KG1 (cell line): ENCODE results near the gene DCTN2.
"Not testable (repeated sequence)": the region's sequence is repeated elsewhere in the genome, so short reads cannot be mapped to it uniquely, and the experiment has no call there.

Source experiments
- DNase-seq: peaks from one replicate; lab custom pipeline; 2025; lab: John Stamatoyannopoulos, UW

Gene DCTN2

DNA sequence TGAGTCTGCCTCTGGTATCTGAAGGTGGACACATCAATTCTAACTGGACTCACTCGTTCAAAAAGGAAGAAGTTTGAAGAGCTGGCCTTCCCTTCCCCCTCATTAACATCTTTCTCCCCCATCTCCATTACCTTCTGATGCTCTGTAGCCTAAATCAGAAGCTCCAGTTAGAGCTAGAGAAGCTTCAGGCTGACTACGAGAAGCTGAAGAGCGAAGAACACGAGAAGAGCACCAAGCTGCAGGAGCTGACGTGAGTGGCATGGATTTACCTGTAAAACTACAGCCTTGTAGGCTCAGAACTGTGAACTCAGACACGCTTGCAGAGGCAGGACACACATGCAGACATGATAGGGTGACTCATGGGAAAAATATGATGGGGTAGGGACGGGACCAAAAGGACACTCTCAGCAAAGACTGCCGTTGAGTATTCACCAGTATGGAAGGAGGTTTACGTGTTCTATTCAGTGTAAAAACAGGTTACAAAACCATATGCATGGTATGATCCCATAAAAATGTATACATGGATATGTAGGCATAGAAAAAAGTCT is 29.7 kb upstream of the DCTN2 start:
- no peak for DNase-seq

DNA sequence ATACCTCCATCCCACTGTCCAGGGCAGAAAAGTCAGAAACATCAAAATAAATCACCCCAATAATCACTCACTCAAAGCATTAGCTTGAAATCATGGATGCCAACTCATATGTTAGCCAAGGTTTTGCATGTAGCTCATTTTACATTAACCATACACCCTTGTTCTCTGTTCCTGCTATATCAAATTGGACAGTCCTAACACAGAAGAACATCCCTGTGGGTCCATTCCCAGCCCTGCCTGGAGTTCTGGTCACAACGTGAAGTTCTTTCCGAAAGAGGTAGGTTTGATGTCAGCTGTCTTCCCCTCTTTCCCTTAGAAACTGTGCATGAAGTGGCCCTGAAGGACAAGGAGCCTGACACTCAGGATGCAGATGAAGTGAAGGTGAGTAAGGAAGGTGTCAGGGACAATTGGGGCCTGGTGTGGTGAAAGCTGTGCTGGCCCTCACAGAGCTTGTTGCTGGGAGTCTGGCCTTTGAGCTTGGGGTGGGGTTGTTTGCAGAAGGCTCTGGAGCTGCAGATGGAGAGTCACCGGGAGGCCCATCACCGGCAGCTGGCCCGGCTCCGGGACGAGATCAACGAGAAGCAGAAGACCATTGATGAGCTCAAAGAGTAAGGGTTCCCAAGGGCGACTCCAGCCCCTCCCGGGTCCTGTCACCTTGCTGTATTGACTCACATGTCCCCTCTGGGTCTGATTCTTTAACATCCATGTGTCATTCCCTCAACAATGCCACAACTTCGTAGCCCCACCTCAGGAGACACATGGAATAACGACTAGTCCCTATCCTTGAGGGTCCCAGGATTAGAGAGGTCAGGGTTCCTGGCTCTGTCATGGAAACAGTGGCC is 29.0 kb upstream of the DCTN2 start:
- DNase-seq, result no peak

DNA sequence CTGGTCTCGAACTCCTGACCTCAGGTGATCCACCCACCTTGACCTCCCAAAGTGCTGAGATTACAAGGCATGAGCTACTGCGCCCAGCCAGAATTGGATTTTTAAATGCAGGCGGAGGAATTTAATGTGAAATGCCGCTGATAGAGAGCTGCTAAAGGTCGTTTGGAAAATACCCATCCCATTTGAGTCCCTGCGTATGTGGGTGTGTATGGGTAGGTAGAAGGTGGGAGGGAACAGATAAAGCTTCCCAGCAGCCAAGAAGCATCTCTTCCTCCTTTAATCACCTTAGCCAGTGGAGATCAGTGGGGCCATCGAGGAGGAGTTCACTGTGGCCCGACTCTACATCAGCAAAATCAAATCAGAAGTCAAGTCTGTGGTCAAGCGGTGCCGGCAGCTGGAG is 27.8 kb upstream of the DCTN2 start:
- DNase-seq, result no peak

DNA sequence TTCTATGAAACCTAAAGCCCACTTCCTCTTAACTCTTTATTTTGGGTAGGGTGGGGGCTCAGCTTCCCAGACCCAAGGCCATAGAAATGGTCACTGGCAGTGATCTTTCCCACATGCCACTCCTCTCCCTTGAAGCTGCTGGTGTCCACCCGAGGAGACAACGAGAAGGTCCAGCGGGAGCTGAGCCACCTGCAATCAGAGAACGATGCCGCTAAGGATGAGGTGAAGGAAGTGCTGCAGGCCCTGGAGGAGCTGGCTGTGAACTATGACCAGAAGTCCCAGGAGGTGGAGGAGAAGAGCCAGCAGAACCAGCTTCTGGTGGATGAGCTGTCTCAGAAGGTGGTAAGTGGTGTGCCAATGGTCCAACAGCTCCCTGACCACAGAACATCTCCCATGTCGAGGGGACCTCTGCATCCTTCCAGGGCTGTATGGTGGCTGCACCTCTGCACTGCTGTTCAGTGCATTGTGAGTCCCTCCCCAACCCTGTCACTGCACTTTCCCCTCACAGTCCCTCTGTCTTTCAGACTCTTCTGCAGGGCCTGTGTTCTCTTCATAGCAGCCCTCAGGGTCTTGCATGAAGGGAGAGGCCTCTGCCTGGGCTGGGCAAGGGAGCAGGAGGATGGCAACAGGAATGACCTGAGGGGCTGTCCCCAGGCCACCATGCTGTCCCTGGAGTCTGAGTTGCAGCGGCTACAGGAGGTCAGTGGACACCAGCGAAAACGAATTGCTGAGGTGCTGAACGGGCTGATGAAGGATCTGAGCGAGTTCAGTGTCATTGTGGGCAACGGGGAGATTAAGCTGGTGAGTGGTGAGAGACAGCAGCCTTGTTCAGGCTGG is 25.2 kb upstream of the DCTN2 start:
- DNase-seq, result no peak

DNA sequence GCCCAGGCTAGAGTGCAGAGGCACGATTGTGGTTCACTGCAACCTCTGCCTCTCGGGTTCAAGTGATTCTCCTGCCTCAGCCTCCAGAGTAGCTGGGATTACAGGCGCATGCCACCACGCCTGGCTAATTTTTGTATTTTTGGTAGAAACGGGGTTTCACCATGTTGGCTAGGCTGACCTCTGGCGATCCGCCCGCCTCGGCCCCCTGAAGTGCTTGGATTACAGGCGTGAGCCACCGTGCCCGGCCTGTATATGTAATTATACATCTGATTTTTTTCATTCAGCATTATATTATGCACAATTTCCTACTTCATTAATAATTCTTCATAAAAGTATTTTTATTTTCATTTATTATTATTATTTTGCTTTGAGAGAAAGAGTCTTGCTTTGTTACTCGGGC is 23.4 kb upstream of the DCTN2 start:
- DNase-seq, result not testable (repeated sequence)

DNA sequence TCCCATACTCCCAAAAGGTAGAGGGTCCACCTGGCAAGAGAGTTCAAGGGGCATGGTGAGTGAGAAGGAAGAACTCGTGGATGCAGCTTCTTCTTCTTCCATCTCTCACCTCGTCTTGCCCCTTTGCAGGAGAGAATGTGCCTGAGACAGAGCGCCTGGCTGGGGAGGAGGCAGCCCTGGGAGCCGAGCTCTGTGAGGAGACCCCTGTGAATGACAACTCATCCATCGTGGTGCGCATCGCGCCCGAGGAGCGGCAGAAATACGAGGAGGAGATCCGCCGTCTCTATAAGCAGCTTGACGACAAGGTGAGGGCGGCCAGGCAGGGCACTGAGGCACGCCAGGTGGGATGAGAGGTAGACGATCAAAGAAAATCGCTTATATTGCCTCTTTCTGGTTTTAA is 22.9 kb upstream of the DCTN2 start:
- no peak for DNase-seq

DNA sequence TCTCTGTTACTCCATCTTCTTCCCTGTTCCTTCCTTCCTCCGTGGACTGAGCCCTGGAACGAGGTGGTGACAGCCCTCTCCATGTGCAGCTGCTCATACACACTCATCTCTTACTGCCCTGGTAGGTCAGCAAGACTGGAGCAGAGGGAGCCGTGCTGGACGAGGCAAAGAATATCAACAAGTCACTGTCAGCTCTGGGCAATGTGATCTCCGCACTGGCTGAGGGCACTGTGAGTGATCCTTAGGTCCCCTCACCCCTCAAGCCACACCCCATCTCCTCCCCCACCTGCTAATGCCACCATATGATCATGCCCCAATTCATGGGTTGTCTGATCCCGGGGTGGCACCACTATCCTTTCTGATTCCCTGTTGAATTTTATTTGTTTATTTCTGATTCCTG is 21.8 kb upstream of the DCTN2 start:
- no peak for DNase-seq

DNA sequence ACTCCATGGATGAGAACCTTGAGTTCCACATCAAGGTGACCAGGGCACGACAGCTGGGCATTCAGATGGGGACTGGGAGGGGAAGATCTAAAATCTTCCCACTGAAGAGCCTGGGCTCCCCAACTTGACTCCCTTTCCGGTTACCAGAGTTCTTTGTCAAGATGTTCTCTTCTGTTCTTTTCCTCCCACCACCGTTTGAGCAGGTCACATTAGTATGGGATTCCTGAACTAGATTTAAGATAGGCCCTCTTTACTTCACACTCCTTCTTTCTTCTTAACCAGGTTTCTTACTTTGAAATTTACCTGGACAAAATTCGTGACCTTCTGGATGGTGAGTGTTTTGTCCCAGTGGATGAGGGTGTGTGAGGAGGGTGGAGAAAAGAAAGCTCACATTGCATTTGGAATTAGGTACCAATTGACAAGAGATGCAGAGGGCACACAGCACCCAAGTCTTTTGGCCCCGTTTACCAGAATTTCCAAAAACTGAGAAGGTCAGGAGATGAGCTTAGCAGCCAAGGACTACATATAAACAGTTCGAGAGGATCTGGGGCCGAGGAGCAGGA is 17.3 kb upstream of the DCTN2 start:
- DNase-seq, result no peak

DNA sequence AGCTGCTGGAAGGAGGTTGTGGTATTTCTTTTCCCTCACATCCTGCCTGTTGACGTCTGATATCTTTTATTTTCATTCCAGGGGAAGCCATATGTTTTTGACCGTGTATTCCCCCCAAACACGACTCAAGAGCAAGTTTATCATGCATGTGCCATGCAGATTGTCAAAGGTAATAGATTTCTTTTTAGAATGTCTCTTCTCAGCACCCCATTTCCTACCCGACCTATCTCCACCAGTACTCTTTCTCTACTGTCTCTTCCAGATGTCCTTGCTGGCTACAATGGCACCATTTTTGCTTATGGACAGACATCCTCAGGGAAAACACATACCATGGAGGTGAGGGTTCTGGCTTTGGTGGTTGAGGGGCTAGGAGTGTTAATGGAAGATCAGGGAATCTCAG is 16.4 kb upstream of the DCTN2 start:
- no peak for DNase-seq

DNA sequence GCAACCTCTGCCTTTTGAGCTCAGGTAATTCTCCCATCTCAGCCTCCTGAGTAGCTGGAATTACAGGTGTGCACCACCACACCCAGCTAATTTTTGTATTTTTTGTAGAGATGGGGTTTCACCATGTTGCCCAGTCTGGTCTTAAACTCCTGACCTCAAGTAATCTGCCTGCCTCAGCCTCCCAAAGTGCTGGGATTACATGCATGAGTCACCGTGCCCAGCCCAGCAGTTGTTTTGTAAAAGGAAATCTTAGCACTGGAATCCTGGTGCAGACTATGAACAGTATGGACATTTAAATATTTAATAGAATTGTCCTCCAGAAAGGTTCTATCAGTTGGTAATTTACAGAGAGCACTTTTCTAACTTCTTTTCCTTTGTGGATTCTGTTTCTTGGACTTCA is 14.1 kb upstream of the DCTN2 start:
- DNase-seq, result not testable (repeated sequence)

DNA sequence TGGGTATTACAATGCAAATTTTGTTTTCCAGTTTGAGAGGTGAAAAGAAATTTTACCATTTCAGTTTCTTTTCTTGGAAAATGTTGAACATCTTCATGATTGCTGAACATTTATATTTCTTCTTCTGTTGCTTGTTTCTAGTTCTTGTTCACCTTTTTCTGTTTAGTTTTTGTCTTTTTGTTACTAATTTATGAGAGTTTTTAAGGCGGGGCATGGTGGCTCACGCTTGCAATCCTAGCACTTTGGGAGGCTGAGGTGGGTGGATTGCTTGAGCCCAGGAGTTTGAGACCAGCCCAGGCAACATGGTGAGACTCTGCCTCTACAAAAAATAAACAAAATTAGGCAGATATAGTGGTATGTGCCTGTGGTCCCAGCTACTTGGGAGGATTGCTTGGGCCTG is 13.5 kb upstream of the DCTN2 start:
- no peak for DNase-seq

DNA sequence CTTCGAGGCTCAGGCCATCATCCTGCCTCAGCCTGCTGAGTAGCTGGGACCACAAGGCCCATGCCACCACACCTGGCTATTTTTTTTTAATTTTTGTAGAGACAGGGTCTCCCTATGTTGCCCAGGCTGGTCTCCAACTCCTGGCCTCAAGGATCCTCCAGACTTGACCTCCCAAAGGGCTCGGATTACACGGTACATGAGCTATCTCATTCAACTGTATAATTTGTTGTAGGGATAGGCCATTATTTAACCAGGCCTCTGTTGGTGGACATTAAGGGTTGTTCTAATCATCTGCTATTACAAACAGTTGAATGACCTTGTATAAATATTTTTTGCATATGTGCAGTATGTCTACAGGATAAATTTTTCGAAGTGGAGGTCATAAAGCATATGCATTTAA is 11.9 kb upstream of the DCTN2 start:
- DNase-seq, result no peak

DNA sequence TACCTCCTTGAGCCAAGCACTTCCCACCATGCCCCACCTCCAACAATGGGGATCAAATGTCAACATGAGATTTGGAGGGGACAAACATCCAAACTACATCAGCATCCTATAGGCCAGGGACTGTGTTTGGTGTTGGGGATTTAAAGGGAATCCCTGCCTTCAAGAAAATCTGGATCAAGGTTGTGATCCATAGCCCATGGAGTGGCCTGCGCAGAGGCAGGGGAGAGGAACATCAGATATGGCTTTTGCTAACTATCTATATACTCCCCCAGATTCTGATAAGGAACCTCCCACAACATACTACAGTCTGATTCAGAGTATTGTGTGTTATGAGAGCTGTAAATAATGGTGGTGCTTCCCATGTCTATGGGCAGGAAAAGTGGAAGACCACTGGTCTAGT is 7.9 kb upstream of the DCTN2 start:
- no peak for DNase-seq

DNA sequence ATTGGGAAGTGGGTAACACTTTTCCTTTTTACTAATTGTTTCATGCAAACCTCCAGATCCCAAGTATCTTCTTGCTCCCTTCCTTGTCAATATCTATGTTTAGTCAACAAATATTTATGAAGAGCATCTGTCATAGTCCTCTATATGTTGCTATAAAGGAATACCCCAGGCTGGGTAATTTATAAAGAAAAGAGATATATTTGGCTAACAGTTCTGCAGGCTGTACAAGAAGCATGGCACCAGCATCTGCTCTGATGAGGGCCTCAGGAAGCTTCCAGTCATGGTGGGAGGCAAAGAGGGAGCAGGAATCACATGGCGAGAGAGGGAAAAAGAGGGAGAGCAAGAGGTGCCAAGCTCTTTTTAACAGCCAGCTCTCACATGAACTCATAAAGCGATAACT is 7.5 kb upstream of the DCTN2 start:
- DNase-seq, result no peak

DNA sequence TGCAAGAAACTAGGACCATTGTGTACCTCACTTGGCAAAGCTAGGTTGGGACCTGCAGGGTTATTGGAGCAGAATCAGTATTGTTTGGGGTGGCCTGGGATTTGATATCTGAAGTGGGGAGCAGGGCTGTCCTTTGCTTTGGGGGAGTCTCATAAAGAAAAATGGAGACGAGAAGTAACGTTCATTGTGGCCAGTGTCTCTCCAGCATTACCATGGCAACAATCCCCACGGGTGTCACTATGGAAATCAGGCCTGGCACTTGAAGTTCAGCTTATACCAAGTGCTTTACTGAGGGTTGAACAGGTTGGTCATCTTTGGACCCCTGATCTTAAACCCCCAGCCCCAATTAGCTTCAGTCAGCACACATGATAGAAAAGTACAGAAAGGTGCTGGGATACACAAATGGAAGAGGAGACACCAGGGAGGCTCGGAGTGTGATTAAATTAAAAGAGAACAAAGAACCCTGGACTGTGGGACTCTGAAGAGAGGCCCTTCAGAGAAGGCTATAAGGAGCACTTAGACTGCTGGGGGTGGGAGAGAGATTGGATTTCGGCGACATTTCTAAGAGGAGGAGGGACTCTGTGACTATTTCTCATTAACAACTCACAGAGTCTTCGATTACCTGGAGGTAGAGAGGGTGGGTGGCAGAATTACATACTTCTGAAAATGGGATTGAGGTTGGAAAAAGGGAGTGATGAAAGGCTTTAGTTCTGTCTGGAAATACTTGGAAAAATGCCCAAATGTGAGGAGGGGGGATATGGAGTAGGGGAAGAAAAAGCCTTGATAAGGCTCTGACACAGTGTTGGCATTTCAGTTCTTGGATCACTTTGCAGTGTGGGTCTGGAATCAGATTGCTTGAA is 6.6 kb upstream of the DCTN2 start:
- no peak for DNase-seq

DNA sequence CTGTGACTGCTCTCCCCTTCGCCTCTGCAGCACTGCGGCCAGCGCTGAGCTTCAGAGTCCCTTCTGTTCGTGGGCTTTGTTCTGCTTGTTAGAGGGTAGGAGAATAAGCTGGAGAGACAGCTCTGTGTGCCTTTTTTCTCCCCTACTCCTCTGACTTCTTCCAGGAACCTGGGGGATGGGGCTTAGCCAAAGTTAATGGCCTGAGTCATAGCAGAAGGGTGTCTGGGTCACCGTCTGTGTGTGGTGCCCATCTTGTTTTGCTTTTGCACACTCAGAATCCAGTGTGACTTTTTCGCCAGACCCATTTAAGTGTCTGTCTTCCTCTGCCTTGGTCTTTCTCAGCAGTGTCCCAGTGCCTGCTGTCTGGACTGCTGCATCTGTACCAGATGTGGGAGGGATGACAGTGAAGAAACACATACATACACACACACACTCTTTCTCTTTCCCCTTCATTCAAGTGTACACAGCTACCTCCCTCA is 5.9 kb upstream of the DCTN2 start:
- DNase-seq, result no peak

DNA sequence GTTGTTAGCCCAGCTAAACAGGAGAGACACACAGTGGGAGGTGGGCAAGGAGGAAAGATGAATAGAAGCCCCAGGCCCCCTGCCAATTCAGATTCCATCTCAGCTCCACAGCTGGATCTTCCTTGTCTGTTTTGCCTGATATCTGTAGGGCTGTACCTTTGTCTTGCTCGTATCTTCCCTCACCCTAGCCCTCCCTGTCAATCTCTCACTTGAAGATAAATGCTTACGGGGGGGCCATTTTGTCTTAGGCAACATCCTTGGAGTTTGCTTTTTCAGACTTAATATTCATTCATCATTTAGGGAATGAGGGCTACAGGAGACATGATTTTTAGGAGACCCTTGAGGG is 5.3 kb upstream of the DCTN2 start:
- DNase-seq, result no peak

DNA sequence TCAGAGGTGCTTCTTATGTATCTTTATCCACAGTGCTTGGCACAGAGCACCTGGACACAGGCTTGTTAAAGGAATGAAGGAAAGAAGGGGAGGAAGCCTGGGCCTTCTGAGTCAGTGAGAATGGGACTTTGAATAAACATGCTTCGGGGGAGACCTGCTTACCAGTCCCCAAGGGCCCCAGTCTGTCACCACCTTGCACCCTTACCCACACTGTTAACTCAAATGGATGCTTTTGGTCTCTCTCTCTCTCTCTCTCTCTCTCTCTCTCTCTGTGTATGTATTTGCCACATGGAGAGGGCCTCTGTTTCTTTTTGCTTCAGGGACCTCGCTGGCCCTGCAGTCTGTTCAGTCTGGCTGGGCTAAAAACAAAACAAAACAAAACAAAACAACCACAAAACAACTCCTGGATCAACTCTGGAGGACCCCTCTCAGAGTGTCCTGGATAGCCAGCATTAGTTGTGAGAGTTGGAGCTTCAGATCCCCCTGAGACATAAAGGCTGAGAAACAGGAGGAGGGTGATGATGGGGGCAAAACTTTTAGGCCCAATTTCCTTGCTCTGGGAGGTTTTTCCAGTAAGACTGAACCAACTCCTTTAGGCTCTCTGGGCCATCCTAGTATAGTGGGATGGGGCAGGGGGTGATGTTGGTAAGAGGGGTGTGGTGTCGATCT is 4.8 kb upstream of the DCTN2 start:
- DNase-seq, result no peak

DNA sequence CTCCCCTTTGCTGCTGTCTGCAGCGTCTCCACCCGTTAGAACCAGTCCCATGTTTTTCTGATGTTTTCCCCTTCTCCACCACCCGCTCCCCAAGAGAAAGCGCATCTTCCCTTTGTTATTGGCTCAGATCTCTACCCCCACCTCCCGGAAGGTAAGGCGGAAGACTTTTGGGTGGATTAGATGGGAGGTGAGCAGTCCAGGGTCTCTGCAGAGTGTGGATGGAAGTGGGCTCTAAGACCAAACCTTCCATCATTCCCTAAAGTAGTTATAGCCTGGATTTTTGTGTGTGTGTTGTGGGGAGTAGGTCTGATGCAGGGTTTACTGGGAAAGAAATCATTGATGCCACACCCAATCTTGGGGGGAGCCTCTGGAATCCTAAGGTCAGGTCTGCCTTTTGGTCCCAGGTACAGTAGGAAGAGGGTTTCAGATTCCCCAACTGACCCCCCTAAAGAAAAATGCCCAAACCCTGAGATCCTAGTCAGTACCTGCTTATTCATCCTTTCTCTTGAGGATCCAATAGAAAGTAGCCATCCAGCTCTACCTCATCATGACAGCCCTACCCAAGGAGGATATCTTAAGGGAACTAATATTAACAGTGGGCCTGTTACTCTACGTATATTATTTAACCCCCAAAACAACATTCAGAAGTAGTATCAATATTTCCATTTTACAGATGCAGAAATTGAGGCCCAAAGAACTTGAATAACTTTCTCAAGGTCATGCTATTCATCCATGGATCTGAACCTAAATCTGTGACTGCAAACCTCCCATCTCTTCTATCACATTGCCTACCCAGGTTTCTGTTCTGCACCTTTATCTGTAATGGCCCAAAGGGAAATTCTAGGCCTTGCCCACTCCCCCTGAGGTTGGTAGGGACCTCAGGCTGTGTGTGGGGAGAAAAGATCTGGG is 3.9 kb upstream of the DCTN2 start:
- no peak for DNase-seq
